Esophagus muscularis mucosa (tissue), 4 donors: ENCODE results near the gene STK32B.

Experiments used
- EP300 ChIP-seq: sonication (generic); formaldehyde crosslinking; IDR thresholded peaks from one replicate; pipeline ENCODE4 v1.6.1; 2017; ENCODE audit warnings: antibody characterized with exemption
- POLR2AphosphoS5 ChIP-seq, 2 donors: sonication (generic); formaldehyde crosslinking; IDR thresholded peaks; one replicate each; pipeline ENCODE4 v1.6.1; 2017; ENCODE audit warnings: antibody characterized with exemption in 2 of 2
- TF ChIP-seq, protein P1 (sequence below), 3 experiments: fragments of 200-600 bp in 2 of 3; fragments of 450-650 bp in 1 of 3; sonication (generic) in 2 of 3; IDR thresholded peaks; one replicate each; pipeline ENCODE4 v1.5.1; 2017 to 2019; ENCODE audit warnings: antibody characterized with exemption in 3 of 3, mild to moderate bottlenecking in 2 of 3, moderate library complexity in 1 of 3

DNA sequence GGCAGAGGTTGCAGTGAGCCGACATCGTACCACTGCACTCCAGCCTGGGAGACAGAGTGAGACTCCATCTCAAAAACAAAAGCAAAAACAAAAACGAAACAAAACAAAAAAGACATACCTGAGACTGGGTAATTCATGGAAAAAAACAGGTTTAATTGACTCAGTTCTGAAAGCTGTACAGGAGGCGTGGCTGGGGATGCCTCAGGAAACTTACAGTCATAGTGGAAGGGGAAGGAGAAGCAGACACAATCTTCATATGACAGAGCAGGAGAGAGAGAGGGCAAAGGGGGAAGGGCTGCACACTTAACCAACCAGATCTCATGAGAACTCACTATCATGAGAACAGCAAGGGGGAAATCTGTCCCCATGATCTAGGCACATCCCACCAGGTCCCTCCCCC, 229.5 kb downstream of the STK32B start:
- TF ChIP-seq POLR2AphosphoS5 (IDR thresholded peaks at IDR 0.05) (no peak), EP300 (no peak)
- TF ChIP-seq, protein P1, sequence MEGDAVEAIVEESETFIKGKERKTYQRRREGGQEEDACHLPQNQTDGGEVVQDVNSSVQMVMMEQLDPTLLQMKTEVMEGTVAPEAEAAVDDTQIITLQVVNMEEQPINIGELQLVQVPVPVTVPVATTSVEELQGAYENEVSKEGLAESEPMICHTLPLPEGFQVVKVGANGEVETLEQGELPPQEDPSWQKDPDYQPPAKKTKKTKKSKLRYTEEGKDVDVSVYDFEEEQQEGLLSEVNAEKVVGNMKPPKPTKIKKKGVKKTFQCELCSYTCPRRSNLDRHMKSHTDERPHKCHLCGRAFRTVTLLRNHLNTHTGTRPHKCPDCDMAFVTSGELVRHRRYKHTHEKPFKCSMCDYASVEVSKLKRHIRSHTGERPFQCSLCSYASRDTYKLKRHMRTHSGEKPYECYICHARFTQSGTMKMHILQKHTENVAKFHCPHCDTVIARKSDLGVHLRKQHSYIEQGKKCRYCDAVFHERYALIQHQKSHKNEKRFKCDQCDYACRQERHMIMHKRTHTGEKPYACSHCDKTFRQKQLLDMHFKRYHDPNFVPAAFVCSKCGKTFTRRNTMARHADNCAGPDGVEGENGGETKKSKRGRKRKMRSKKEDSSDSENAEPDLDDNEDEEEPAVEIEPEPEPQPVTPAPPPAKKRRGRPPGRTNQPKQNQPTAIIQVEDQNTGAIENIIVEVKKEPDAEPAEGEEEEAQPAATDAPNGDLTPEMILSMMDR (IDR thresholded peaks at IDR 0.05), result no peak
